Stimulated activated CD8-positive, alpha-beta memory T cell treated with anti-CD3 and anti-CD28 coated beads, Interleukin-7, amount 100 ng/mL, for 24 hours (primary cell): ENCODE data around the gene VAV3.

Source experiments
- DNase-seq: peaks from one replicate; pipeline ENCODE4 v3.0.0-alpha.2; 2020; ENCODE audit warnings: low read depth

Gene VAV3

DNA sequence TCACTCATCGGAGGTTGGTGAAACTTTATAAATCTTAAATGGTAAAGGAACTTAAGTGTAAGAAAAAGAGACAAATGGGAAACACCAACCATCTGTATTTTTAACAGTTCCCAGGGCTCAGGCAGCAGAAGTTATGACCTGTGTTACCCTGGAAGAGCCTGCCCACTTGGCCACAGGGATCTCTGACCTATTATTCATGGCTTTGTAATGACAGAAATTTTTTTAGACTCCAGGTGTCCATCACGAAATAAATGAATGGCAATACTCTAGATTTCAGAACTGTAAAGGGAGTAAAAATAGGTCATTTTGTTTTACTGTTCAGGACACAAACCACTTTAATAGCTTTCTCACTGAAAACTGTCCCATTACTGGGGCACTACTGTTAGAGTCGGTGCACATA is 389.8 kb downstream of the VAV3 start:
- no peak for DNase-seq

DNA sequence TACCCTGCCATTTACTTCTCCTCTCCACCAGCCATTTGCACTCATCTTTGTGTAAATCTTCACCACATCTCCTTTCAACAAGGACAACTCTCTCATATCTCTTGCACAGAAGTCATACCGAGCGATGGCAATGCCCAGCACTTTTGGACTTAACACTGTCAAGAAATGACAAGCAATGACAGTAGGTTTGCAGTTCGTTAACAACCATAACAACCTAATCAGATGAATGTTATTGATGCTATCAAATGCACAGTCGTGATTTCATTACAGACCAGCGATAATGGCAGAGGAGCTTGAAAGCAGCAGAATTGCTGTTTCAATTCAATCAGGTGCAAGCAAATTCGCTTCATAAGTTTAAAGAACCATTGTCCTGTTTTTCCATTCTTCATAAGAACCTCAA is 390.9 kb downstream of the VAV3 start:
- no peak for DNase-seq

DNA sequence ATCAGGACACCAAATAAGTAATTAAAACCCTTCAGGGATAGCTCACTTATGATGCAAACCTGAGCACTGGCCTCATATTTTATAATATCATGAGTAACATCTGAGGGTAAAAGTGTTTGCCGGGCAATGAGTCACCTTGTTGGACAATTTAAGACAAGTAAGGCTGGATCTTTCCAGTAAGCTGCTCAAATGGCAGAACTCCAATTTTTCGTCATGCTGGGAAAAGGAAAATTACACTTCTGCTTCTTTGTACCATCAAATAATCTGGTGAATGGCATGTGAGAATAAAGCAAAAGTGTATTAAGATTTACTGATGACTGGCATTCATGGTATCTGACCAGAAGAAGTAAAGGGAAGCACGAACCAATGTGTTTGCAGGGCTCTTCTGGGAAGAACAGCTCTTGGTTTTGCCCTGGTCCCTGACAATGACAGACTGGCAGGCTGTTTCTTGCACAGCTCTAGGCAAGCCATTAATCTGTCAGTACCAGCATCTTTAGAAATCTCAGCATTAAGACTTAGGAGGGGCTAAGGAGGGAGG is 392.2 kb downstream of the VAV3 start:
- no peak for DNase-seq

DNA sequence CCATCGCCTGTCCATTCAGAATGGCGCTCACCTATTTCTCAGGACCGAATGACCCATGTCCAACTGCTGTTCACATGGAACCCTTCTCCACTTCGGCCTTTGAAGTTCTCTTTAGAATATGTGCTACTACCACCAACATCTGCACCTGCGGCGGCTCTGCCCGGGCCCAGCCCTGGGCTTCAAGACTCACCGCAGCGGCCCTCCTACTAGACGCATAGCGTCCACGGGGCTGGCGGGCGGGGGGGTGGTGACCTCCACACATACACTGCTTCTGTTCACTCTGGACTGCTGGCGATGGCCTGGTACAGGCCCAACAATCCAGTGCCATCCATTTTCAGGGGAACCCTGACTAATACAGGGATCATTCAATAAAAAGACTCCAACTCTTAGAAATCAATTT is 394.2 kb downstream of the VAV3 start:
- DNase-seq = no peak

DNA sequence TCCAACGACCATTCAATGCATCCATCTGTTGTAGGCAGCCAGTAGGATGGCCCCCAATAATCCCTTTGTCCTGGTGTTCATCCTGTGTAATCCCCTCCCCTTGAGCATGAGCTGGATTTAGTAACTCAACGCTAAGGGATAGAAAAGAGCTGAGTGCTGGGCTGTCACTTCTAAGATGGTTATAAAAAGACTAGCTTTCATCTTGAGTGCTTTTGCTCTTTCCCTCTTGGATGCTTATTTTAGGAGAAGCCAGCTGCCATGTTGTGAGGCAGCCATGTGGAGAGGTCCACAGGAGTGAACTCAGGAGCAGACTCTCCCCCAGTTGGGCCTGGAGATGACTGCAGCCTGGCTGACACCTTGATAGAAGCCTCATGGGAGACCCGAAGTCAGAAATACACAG is 401.5 kb downstream of the VAV3 start:
- no peak for DNase-seq

DNA sequence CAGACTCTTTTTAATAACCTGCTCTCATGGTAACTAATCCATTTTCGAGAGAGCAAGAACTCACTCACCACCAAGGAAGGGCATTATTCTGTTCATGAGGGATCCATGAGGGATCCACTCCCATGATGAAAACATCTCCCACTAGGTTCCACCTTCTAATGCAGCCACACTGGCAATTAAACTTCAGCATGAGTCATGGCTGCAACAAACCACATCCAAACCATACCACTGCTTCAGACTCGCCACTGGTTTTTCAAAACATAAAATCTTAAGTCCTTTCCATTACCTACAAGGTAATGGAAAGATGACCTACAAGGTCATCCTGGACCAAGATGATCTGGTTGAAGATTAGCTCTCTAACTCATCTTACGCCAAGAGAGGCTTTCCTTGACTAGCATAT is 405.1 kb downstream of the VAV3 start:
- DNase-seq = no peak

DNA sequence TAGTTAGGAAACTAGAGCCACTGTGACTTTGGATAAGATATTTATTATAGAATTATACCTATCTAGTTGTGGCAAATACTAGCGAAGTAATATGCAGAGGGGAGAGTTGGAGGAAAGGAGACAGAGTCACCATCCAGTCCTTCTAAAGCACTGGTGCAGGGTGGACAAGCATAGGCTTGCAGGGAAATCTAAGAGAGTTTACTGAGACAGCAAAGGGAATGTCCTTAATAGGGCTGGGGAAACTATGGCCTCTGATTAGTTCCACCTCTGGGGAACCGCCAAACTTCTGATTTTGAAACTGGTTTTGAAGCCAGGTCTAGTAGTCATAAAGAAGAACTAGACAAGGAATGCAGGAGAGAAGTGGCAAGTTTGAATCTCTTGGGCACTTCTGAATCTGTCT is 407.9 kb downstream of the VAV3 start:
- DNase-seq = no peak

DNA sequence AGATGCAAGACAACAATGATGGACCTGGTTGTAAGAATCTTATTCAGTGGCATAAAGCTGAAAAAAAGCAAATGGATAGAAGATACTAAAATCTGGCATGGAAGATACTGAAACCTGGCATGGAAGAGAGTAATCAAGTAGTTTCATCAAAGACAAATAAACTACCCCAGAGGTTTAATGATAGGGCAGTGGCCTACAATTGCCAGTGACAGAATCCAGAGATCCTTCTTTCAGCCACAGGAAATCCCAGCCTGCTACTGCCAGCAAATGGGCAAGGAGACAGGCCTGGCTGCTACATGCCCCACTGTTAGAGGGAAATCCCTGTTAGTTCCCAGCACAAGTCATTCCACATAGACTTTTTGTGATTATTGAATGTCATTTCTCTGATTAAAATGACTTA is 409.4 kb downstream of the VAV3 start:
- DNase-seq = no peak

DNA sequence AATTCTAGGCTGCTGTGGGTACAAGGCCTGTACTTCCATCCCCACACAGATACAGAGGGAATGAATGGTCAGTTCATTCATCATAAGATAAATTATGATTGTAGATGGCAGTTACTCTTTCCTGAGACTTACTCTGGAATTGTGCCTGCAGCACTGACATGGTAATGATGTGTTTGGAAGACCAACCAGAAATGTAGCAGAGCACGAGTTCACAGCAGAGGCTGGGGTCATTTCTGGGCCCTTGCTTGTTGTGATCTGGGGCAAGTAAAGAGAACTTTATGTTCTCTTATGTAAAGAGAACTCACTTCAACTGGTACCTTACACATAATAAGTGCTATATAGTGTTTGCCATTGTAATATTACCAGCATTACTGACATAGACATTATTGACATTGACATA is 412.2 kb downstream of the VAV3 start:
- DNase-seq = no peak

DNA sequence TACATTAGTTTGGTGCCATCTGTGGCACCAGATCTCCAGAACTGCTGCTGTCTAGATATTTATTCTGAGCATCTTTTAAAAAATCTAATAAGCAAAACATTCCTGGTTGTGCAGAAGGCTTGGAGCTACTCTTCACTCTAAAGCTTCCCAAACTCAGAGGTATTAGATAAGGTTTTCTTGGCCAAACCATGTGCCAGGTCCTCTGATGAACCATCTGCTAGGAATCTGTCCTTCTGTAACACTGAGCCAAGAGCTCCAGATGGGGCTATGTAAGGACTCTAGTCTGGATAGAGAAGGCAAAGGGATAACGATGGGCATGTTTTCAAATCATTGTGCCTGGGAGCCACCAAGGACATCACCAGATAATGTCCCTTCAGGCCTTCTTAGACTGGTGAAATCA is 413.5 kb downstream of the VAV3 start:
- no peak for DNase-seq

DNA sequence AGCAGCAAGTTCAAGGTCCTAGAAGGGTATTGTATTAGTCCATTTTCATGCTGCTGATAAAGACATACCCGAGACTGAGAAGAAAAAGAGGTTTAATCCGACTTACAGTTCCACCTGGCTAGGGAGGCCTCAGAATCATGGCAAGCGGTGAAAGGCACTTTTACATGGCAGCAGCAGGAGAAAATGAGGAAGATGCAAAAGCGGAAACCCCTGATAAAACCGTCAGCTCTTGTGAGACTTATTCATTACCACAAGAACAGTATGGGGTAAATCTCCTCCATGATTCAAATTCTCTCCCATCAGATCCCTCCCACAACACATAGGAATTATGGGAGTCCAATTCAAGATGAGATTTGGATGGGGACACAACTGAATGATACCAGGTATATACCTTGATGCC is 414.6 kb downstream of the VAV3 start:
- no peak for DNase-seq

DNA sequence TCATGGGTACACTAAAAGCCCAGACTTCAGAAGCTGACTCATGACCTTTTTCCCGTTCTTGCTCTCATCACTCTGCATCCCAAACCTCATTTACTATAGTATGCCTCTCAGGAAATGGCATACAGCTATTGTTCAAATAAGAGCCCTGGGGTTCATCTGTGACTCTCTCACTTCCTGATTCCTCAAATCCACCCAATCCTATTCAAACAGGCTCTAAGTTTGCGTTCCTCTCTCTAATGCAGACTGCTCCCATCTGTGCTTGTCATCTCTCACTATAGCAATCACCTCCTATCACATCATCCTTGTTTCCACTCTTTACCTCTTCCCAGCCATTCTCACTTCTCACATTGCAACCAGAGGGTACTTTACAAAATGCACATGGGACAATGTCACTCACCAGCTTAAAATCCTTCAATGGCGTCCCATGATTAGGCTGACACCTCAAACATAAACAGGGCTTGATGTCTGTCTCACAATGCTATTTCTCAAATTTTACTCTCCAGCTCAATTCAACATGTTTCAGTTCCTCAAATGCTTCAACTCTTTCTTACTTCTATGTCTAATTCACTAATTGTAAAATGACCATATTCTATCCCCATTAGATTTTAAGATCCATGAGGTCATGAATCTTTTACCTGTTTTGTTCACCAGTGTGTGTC is 415.7 kb downstream of the VAV3 start:
- no peak for DNase-seq

DNA sequence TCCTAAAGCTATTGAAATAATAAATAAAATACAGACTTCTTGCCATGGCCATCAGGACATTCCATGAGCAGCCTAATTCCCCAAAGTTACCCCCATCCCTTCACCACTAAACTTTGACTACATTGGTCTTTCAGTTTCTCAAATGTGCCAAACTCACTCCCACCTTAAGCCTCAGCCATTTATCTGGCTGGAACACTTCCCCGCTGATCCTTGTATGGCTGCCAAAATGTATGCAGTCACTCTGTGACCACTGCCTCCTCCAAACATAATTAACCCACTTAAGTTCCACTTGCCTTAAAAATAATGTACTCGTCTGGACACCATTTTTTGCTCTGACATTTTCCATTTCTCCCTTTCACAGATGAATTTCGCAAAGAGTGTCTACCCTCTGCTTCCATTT is 416.7 kb downstream of the VAV3 start:
- no peak for DNase-seq

DNA sequence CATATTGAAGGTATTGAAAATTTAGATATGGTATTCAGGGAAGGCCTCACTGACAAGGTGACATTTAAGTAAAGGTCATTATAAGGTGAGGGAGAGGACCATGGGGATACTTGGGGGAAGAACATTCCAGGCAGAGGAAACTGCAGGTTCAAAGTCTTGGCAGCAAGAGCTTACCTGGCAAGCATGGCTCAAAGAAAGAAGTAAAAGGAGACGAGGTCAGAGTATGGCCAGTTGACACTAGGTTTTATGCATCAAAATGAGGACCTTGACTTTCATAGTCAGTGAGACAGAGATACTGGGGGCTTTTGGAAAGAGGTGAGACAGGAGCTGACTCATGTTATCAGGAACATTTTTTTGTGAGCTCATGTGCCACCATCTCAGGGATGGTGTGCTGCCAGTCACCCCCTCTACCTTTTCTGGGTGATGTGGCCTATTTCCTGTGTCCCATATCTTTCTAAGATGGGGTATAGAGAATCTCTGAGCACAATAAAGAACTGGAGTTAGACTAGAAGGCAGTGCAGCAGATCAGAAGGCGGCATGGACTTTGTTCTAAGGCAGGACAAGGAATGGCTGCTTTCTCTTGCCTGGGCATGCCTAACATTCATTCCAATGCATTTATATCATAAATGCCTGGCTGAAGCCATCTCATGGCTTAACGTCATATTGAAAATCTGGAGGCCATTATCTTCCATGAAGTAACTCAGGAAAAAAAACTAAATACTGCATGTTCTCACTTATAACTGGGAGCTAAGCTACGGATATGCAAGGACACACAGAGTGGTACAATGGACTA is 417.4 kb downstream of the VAV3 start:
- no peak for DNase-seq

DNA sequence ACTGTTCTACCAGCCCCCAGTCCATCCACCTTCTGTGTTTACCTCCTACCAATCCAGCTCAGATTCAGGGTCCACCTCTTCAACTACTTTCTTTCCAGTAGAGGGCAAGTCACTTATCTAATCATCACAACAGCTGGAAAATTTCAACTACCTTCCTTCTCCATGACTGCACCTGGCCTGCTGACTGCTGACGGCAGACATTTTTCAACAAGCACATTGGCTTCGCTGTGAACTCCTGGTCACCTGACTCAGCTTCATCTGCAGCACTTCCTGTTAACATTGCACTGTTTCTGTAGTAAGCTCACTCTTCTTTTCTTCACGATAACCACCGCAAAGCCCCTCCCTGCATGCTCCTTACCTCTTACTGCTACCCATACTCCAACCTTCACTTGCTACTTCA is 418.4 kb downstream of the VAV3 start:
- DNase-seq = no peak

DNA sequence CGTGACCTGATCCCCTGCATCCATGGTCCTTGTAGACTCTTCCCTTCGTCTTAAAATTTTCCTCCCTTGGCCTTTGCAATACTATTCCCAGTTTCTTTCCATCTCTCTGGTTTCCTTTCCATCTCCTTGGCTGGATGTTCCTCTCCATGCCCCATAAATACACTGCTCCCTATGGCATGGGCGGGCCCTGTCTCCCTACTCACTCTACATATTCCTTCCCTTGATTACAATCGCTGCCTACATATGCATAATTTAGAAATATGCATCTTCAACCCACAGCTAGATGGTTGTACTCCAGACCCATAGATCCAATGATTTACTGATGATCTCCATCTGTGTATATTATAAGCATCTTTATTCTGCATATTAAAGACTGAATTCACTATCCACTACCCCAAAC is 419.1 kb downstream of the VAV3 start:
- DNase-seq = no peak

DNA sequence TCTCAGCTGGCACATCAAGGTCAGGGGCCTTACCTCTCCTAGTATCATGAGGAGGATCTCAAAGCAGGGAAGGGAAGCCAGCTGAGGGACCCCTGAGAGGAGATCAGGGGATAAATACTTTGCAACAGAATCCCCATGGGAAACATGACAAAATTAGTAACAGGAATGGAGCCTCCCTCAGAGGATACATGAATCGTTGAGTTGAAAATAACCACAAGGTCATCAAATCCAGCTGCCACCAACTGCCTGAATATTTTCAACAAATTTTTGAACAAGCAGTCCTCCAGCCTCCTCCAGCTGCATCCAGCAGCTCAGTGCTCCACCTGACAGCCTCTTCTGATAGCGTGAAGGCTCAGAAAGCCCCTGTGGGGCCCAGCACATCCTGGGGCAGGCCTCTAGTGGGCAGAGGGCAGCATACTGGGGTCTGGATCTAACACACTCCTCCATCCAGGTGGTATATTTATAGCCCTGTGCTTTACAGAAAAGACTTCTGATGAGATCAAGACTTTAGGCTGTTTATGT is 419.9 kb downstream of the VAV3 start:
- no peak for DNase-seq

DNA sequence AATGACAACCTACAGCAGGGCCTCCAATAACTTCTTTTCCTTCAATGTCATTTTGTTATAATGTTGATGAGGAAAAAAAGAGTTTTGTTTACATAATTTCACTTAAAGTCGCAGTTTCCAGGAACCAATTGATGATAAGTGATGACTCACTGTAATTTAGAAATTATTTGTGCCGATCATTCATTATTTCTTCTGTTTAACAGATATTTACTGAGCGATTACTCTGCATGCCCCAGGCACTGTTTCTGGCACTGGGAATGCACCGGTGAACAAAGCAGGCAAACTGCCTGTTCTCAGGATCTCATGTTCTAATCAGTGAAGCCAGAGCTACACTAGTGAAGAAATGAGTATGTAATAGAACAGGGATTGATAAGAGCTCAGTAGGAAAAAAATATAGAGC is 420.7 kb downstream of the VAV3 start:
- no peak for DNase-seq

DNA sequence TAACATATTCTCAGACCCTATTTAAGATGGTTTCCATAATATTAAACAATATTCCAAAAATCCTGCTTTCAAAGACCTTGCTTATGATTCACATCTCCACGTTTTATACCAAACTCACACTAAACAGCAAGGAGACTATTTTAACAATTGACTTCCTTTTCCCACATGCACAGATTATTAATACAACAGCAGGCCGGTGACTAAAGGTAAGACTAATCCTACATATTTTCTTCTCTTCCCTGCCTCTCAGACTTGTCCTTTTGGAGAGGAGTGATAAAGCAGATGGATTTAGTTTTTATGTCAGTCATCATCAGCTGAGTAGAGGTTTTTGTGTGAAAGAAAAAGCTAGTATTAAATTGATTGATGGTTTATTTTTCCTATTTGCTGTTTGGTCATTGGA is 423.6 kb downstream of the VAV3 start:
- DNase-seq = no peak

DNA sequence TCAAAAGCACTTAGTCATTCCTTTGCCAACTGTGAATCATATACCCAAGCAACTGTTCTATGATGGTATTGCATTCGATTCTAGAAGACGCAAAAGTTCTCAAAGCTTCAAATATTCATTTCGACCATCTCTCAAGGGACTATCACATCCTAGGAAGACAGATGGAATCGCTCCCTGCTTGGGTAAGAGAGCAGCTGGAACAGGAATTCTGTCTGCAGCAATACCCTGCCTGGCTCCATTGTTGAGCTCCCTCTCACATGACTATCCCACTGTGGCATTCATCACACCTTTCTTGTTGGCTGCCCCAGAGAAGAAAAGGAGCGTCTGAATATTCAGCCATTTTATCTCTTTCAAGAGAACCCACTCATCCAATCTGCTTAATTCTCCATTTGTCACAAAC is 426.5 kb downstream of the VAV3 start:
- no peak for DNase-seq

DNA sequence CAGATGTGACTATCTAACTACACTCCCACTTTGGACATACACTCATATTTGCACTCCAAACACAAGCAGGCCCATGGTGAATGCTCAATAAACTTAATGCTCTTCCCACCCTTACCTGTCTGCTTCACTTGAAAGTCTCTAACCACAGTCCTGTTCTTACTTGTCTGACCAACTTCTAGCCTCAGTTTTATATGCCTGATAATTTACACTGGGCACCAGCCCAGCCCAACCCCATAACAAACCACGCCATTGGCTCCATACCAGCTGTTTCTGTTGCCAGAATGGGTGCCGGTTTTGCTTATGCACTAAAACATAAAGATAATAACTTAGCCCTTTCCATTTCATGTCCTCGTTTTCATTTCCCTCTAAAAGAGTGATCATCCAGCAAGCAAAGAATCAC is 428.7 kb downstream of the VAV3 start:
- DNase-seq = no peak

DNA sequence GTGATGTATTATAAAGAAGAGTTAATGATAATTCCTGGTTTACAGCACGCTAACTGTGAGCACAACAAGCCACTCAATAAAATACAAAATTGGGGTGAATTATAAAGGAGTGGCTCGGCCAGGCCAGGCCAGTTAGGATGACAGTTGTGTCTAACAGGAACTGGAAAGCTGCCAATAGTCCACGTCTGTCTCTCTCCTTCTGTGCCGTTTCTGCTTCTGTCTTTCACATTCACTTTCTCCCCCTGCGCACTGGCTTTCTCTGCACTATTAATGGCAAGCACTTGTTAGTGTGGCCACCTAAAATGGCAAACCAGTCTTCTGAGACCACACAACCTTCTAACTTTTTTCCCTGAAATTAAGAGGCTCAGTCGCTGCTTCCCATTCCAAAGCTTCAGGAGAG is 429.9 kb downstream of the VAV3 start:
- no peak for DNase-seq

DNA sequence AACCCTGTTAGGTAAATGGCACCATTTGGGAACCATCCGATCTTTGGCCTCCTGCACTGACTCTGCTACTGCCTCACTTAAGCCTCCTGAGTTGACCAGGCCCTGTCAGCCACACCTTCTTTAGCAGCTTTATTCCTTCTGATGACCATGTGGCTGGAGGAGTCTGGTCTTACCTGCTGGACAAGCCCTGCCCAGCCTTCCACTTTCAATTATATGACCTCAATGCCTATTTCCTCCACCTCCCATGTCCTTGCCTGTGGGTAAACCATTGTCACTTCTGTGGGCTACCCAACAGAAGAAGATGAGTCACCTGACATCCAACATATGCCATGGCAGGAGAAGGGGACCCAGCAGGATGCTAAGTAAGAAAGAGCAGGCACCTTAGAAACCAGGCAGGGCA is 430.3 kb downstream of the VAV3 start:
- DNase-seq = no peak

DNA sequence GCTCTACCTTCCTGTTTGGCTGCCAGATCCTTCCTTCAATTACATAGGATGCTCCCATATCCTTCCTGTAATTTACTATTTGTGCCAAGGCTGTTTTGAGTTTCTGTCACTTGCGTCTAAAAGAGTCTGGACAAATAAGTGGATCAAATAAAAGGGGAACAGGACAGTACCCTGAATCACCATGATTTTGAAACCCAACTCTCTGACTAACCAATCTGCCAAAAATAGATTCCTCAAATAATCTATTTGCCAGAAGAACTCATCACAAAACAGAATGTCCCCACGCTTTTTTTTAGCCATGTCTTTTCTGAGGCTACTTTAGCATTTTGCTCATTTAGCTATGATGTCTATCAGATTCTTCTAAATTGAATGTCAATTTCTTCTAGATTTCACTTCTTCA is 431.5 kb downstream of the VAV3 start:
- no peak for DNase-seq
